MCF 10A (cell line): Measurements from ENCODE around the gene RGL4. TPM values are rescaled to one million over a fixed set of nuclear protein-coding genes. Genes with fewer than 3 reads are reported as not detected.
"Not testable (repeated sequence)": the region's sequence is repeated elsewhere in the genome, so short reads cannot be mapped to it uniquely, and the experiment has no call there.

Experiments
- BruUV-seq: library from RNA; stranded (reverse); fragments of 400-500 nt; replicated peaks from 2 replicates; lab custom pipeline; 2021; lab: Mats Ljungman, UMichigan
- CTCF ChIA-PET: fragments of 300-600 bp; sonication (Branson Sonifier 250); formaldehyde crosslinking; extraction: SDS; loops from one replicate; lab custom pipeline; 2021; ENCODE audit warnings: antibody characterized with exemption, inconsistent platforms; lab: Yijun Ruan, JAX
- POLR2A ChIA-PET: fragments of 300-600, 350-650 bp; sonication (Branson Sonifier 250); formaldehyde crosslinking; extraction: SDS; loops from one replicate; lab custom pipeline; 2020; ENCODE audit warnings: antibody characterized with exemption, inconsistent platforms; lab: Yijun Ruan, JAX
- DNase-seq: peaks from one replicate; pipeline ENCODE4 v3.0.0-alpha.2; 2018; ENCODE audit not compliant: unreplicated experiment
- H3K27ac Mint-ChIP-seq: one replicate; pipeline ENCODE4 v1.8.0; 2022; ENCODE audit warnings: mild to moderate bottlenecking, low read depth, mixed read lengths; ENCODE audit not compliant: unreplicated experiment
- H3K27me3 Mint-ChIP-seq: one replicate; pipeline ENCODE4 v1.8.0; 2022; ENCODE audit warnings: mixed read lengths; ENCODE audit not compliant: insufficient read depth, unreplicated experiment
- H3K36me3 Mint-ChIP-seq: one replicate; pipeline ENCODE4 v1.8.0; 2022; ENCODE audit warnings: mild to moderate bottlenecking, moderate library complexity, mixed read lengths; ENCODE audit not compliant: insufficient read depth, unreplicated experiment
- H3K4me1 Mint-ChIP-seq: one replicate; pipeline ENCODE4 v1.8.0; 2022; ENCODE audit warnings: mixed read lengths; ENCODE audit not compliant: insufficient read depth, unreplicated experiment
- H3K4me3 Mint-ChIP-seq: one replicate; pipeline ENCODE4 v1.8.0; 2022; ENCODE audit warnings: mild to moderate bottlenecking, moderate library complexity, mixed read lengths; ENCODE audit not compliant: unreplicated experiment
- H3K9me3 Mint-ChIP-seq: one replicate; pipeline ENCODE4 v1.8.0; 2022; ENCODE audit warnings: mixed read lengths; ENCODE audit not compliant: unreplicated experiment
- CTCF ChIP-seq: fragments of 200-600 bp; IDR thresholded peaks from one replicate; pipeline ENCODE4 v1.8.0; 2022; ENCODE audit warnings: antibody characterized with exemption, mild to moderate bottlenecking; ENCODE audit not compliant: unreplicated experiment
- intact Hi-C: fragments of 100-400 bp; cut with micrococcal nuclease; formaldehyde crosslinking; loops from 2 replicates; pipeline ENCODE4 v1.14.1; 2022
- total RNA-seq: library from RNA; stranded (reverse); gene quantifications from 2 replicates; pipeline ENCODE4 v1.2.3, GENCODE V29; 2022

Gene RGL4
- total RNA-seq, 1 experiment from 2014 or later = not detected

GRCh38 chr22:23670378-23671295 is 20.2 kb upstream of the RGL4 start:
- CTCF ChIA-PET = interaction anchor here (0.6 kb wide), 1 partner anchor 1390 kb away, joined by 3 read pairs; no protein-coding TSS in a partner anchor
- DNase-seq = no peak
- intact Hi-C loops = no loop called here
- no TSS peak for BruUV-seq
- Mint-ChIP-seq H3K4me1 (no peaks in the 10 kb centered on the region), H3K36me3 (peaks cover 6% of the 10 kb centered on the region), H3K9me3 (no peaks in the 10 kb centered on the region), H3K4me3 (no peak overlapping the region), H3K27me3 (no peaks in the 10 kb centered on the region), H3K27ac (no peak overlapping the region)
- no peak for TF ChIP-seq CTCF
- POLR2A ChIA-PET = no interaction called here

- DNase-seq, H3K4me3 Mint-ChIP-seq, BruUV-seq, H3K27me3 Mint-ChIP-seq, CTCF ChIA-PET, intact Hi-C loops, POLR2A ChIA-PET, H3K4me1 Mint-ChIP-seq, H3K9me3 Mint-ChIP-seq, H3K36me3 Mint-ChIP-seq, H3K27ac Mint-ChIP-seq: not testable (repeated sequence)
Observed at GRCh38 chr22:23671387-23671786, 19.4 kb upstream of the RGL4 start.

- H3K36me3 Mint-ChIP-seq, intact Hi-C loops, H3K9me3 Mint-ChIP-seq, CTCF ChIA-PET, H3K27me3 Mint-ChIP-seq, BruUV-seq, H3K4me1 Mint-ChIP-seq, H3K4me3 Mint-ChIP-seq, POLR2A ChIA-PET, DNase-seq, H3K27ac Mint-ChIP-seq: not testable (repeated sequence)
Observed at GRCh38 chr22:23672307-23673049, 18.3 kb upstream of the RGL4 start.

- no peaks in the 10 kb centered on the region for H3K27me3 Mint-ChIP-seq
- no peak for TF ChIP-seq CTCF
- no peak for DNase-seq
- intact Hi-C loops = no loop called here
- no TSS peak for BruUV-seq
- no peak overlapping the region for H3K27ac Mint-ChIP-seq
- POLR2A ChIA-PET = no interaction called here
- peaks cover 6% of the 10 kb centered on the region for H3K36me3 Mint-ChIP-seq
- no peaks in the 10 kb centered on the region for H3K4me1 Mint-ChIP-seq
- H3K9me3 Mint-ChIP-seq = no peaks in the 10 kb centered on the region
- CTCF ChIA-PET = no interaction called here
- H3K4me3 Mint-ChIP-seq = no peak overlapping the region
Observed at GRCh38 chr22:23673050-23673620, 17.7 kb upstream of the RGL4 start.
